Mammary epithelial cell (primary cell): ENCODE results near the gene WDR81.

Experiments used
- EZH2 ChIP-seq: IDR thresholded peaks from 2 replicates; pipeline ENCODE4 v1.6.1; 2012; ENCODE audit warnings: low read length, inconsistent platforms, borderline replicate concordance
- TF ChIP-seq, protein P1 (sequence below), 2 donors: IDR thresholded peaks in 1 of 2; conservative IDR thresholded peaks in 1 of 2; 2 replicates each; pipeline ENCODE4 v1.5.1; 2011 to 2012; ENCODE audit warnings: inconsistent platforms in 2 of 2, low read length in 2 of 2, mild to moderate bottlenecking in 2 of 2, control low read depth in 1 of 2, low read depth in 1 of 2; ENCODE audit not compliant: insufficient read depth in 1 of 2; ENCODE audit errors: extremely low read depth in 1 of 2

DNA sequence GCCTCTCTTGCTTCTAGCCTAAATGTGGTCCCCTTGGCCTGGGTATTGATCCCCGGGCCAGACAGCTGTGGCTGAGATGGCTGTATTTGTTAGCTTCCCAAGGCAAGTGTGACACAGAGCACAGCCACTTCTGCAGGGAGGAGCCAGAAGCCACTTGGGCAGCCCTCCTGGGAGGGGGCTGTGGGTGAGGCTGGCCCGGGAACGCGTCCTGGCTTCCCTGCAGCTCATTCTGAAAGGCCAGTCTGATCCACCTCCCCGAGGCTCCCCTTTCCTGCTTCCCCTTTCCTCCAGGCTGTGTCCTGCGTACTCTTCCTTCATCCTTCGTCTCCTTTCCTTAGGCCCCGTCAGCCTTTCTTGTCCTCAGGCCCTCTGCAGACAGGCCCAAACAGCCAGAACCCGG is 26.1 kb downstream of the WDR81 start:
- no peak for TF ChIP-seq EZH2
- TF ChIP-seq, protein P1, sequence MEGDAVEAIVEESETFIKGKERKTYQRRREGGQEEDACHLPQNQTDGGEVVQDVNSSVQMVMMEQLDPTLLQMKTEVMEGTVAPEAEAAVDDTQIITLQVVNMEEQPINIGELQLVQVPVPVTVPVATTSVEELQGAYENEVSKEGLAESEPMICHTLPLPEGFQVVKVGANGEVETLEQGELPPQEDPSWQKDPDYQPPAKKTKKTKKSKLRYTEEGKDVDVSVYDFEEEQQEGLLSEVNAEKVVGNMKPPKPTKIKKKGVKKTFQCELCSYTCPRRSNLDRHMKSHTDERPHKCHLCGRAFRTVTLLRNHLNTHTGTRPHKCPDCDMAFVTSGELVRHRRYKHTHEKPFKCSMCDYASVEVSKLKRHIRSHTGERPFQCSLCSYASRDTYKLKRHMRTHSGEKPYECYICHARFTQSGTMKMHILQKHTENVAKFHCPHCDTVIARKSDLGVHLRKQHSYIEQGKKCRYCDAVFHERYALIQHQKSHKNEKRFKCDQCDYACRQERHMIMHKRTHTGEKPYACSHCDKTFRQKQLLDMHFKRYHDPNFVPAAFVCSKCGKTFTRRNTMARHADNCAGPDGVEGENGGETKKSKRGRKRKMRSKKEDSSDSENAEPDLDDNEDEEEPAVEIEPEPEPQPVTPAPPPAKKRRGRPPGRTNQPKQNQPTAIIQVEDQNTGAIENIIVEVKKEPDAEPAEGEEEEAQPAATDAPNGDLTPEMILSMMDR (conservative IDR thresholded peaks at IDR 0.05 in 1 of 2, IDR thresholded peaks at IDR 0.05 in 1 of 2; ENCODE audit: extremely low read depth in 1 of 2, insufficient read depth in 1 of 2, low read depth in 1 of 2, low read length in 2 of 2) = no peak
